ENCODE results near the gene PPP4R3A. TPM values are rescaled to one million over a fixed set of nuclear protein-coding genes. Genes with fewer than 3 reads are reported as not detected.

The PPP4R3A gene
- total and polyA plus RNA-seq, 2 of the 4 experiments (the other 2 are of a cell fraction), result 28.2 to 28.9 TPM

DNA sequence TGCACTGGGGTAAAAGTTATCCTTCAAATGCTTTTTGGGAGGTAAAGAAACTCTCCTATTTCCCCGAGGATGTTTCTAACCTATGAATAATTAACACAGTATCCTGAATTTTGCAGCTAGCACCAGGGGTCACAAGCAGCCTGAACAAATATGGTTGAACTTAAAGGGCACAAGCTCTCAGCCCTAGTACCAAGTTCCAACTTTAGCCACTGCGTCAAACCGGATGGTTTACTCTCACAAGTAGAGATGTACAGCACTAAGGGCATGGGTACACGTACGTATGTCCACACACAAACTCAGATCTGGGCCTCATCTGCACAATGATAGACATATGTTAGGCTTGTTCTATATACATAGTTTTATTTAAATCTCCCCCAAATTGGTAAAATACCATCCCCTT, 97.2 kb downstream of the PPP4R3A start:
- no peak overlapping the region for H3K14ac ChIP-seq (replicated peaks; ENCODE audit: low read depth, low read length)
- H3K79me1 ChIP-seq (ENCODE audit: low read depth in 1 of 2, low read length in 2 of 2), result no peaks in the 10 kb centered on the region
- WGBS, 2 experiments (ENCODE audit: extremely low coverage in 2 of 2, insufficient read length in 1 of 2), result 60% methylated on average over 1 of the region's 5 CpGs; no CpG with 5 or more reads in 1 of the 2 experiments
- H3K4ac ChIP-seq (ENCODE audit: low read depth, low read length), result no peak overlapping the region
- in situ Hi-C loops (cut with MboI; ENCODE audit: low sequenced_read_pairs), result no loop called here
- no peaks in the 10 kb centered on the region for H3K4me1 ChIP-seq (ENCODE audit: control insufficient read depth, insufficient read depth, low read length)
- H4K91ac ChIP-seq (ENCODE audit: insufficient read depth, low read depth, low read length), result no peak overlapping the region
- no peaks in the 10 kb centered on the region for H3K9me3 ChIP-seq (ENCODE audit: control insufficient read depth, insufficient read depth, low read length)
- BruUV-seq (replicated peaks), result no TSS peak
- no peak overlapping the region for H3K23ac ChIP-seq (ENCODE audit: low read depth, low read length)
- no peak overlapping the region for H2BK120ac ChIP-seq (ENCODE audit: low read depth, low read length)
- no peak overlapping the region for H3K18ac ChIP-seq (ENCODE audit: low read depth, low read length)
- H2AFZ ChIP-seq (replicated peaks; ENCODE audit: low read length, poor library complexity), result no peak overlapping the region
- DNase-seq, result no peak
- H3K27ac ChIP-seq (ENCODE audit: insufficient read depth, low read length), result no peak overlapping the region
- intact Hi-C loops (cut with micrococcal nuclease), result no loop called here
- no peak overlapping the region for H2AK9ac ChIP-seq (replicated peaks; ENCODE audit: low read depth, low read length, poor library complexity)
- H4K8ac ChIP-seq (ENCODE audit: low read depth in 2 of 2, low read length in 2 of 2), result no peak overlapping the region
- H3K9me1 ChIP-seq (ENCODE audit: insufficient read depth, low read length), result no peaks in the 10 kb centered on the region
- no peak overlapping the region for H3K9ac ChIP-seq (ENCODE audit: low read depth, low read length)
- no peak overlapping the region for H3K56ac ChIP-seq (ENCODE audit: extremely low read depth, insufficient read depth, low read length)
- H2BK5ac ChIP-seq (ENCODE audit: low read depth, low read length, poor library complexity, severe bottlenecking), result no peak overlapping the region
- no peaks in the 10 kb centered on the region for H3K36me3 ChIP-seq (ENCODE audit: control insufficient read depth, insufficient read depth, low read length)
- H4K5ac ChIP-seq (ENCODE audit: low read depth, low read length), result no peak overlapping the region
- ChIA-PET POLR2A (ENCODE audit: unreplicated experiment) (no interaction called here), CTCF (no interaction called here)
- no peak for ATAC-seq (ENCODE audit: low read depth)
- H3K27me3 ChIP-seq (ENCODE audit: control insufficient read depth, insufficient read depth, low read length), result peaks cover 42% of the 10 kb centered on the region
- dilution Hi-C loops (cut with HindIII; ENCODE audit: low sequenced_read_pairs, unreplicated experiment), result no loop called here
- H2BK15ac ChIP-seq (ENCODE audit: low read depth, low read length), result no peak overlapping the region
- no peak overlapping the region for H3K4me2 ChIP-seq (ENCODE audit: low read depth, low read length)
- H3K4me3 ChIP-seq (ENCODE audit: insufficient read depth, low read depth, low read length), result no peak overlapping the region
- no peaks in the 10 kb centered on the region for H4K20me1 ChIP-seq (ENCODE audit: insufficient read depth, low read length)
- H2BK20ac ChIP-seq (ENCODE audit: low read depth, low read length), result no peak overlapping the region
- no peak for TF ChIP-seq CEBPB (IDR thresholded peaks at IDR 0.05; ENCODE audit: low read depth, low read length)
- TF ChIP-seq NFE2L2 (IDR thresholded peaks at IDR 0.05; ENCODE audit: low read depth, low read length), result no peak
- TF ChIP-seq SMC3 (IDR thresholded peaks at IDR 0.05; ENCODE audit: low read depth, low read length), result no peak
- no peak for TF ChIP-seq MAFK (IDR thresholded peaks at IDR 0.05; ENCODE audit: low read depth, low read length)
- no peak for TF ChIP-seq RFX5 (IDR thresholded peaks at IDR 0.05; ENCODE audit: low read depth, low read length)
- TF ChIP-seq MXI1 (IDR thresholded peaks at IDR 0.05; ENCODE audit: borderline replicate concordance, low read depth, low read length), result no peak
- no peak for TF ChIP-seq POLR2A (IDR thresholded peaks at IDR 0.05; ENCODE audit: low read depth, low read length)
- TF ChIP-seq RCOR1 (IDR thresholded peaks at IDR 0.05; ENCODE audit: insufficient replicate concordance, low read length), result no peak
- TF ChIP-seq FOS (IDR thresholded peaks at IDR 0.05; ENCODE audit: low read depth, low read length), result no peak
- no peak for TF ChIP-seq BHLHE40 (IDR thresholded peaks at IDR 0.05; ENCODE audit: low read depth, low read length)
- TF ChIP-seq, protein P1, sequence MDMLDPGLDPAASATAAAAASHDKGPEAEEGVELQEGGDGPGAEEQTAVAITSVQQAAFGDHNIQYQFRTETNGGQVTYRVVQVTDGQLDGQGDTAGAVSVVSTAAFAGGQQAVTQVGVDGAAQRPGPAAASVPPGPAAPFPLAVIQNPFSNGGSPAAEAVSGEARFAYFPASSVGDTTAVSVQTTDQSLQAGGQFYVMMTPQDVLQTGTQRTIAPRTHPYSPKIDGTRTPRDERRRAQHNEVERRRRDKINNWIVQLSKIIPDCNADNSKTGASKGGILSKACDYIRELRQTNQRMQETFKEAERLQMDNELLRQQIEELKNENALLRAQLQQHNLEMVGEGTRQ (IDR thresholded peaks at IDR 0.05; ENCODE audit: low read depth, low read length), result no peak
- TF ChIP-seq RAD21 (IDR thresholded peaks at IDR 0.05; ENCODE audit: low read length), result no peak
- TF ChIP-seq MAZ (IDR thresholded peaks at IDR 0.05; ENCODE audit: borderline replicate concordance, low read depth, low read length), result no peak
- TF ChIP-seq, protein P2, sequence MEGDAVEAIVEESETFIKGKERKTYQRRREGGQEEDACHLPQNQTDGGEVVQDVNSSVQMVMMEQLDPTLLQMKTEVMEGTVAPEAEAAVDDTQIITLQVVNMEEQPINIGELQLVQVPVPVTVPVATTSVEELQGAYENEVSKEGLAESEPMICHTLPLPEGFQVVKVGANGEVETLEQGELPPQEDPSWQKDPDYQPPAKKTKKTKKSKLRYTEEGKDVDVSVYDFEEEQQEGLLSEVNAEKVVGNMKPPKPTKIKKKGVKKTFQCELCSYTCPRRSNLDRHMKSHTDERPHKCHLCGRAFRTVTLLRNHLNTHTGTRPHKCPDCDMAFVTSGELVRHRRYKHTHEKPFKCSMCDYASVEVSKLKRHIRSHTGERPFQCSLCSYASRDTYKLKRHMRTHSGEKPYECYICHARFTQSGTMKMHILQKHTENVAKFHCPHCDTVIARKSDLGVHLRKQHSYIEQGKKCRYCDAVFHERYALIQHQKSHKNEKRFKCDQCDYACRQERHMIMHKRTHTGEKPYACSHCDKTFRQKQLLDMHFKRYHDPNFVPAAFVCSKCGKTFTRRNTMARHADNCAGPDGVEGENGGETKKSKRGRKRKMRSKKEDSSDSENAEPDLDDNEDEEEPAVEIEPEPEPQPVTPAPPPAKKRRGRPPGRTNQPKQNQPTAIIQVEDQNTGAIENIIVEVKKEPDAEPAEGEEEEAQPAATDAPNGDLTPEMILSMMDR (conservative IDR thresholded peaks at IDR 0.05; ENCODE audit: low read depth, low read length), result no peak
- TF ChIP-seq CHD1 (IDR thresholded peaks at IDR 0.05; ENCODE audit: low read depth, low read length), result no peak
- TF ChIP-seq, protein P3, sequence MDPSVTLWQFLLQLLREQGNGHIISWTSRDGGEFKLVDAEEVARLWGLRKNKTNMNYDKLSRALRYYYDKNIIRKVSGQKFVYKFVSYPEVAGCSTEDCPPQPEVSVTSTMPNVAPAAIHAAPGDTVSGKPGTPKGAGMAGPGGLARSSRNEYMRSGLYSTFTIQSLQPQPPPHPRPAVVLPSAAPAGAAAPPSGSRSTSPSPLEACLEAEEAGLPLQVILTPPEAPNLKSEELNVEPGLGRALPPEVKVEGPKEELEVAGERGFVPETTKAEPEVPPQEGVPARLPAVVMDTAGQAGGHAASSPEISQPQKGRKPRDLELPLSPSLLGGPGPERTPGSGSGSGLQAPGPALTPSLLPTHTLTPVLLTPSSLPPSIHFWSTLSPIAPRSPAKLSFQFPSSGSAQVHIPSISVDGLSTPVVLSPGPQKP (IDR thresholded peaks at IDR 0.05; ENCODE audit: borderline replicate concordance, low read depth, low read length), result no peak
- H2AK5ac ChIP-seq (ENCODE audit: low read depth, low read length), result no peak overlapping the region

Measured in IMR-90 (cell line).